ENCODE results near the gene CNGB1. TPM values are rescaled to one million over a fixed set of nuclear protein-coding genes. Genes with fewer than 3 reads are reported as not detected.

Gene CNGB1
- total and polyA plus RNA-seq, 2 of the 13 experiments (the other 11 are each of a cell fraction or from before 2014, with no cell fraction given), result 0.02 to 0.15 TPM

DNA sequence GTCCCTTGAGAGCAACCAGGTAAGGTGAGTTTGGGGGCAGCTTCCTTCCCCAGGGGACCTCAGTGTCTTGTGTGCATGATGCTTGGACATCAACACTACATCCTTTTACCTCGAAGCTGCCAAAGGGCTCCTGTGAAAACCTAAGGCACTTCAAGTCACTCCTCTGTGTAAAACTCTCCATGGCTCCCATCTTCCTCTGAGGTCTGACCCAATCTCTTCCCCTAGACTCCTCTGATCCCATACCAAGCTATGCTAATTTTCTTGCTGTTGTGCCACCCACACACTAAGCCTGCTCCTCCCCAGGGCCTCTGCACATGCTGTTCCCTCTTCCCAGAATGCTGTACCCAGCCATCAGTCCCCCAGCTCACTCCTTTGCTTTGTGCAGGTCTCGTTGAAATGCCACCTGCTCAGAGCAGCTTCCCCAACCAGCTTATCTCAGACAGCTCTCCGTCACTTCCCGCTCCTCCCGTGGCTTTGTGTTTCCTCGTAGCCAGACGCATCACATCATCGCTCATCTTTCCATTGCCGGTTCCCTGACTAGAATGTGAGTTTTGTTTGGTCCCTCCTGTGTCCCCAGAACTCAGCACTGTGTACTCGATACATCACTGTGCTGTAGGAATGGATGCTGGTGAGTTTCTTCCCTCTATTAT lies 78.4 kb downstream of the CNGB1 start (continued):
- 0 out of 2 replicates have a peak, but pooled peaks have one; percentile 13 for TF ChIP-seq PHF21A (CRISPR knock-in tag; IDR thresholded peaks at IDR 0.05)
- TF ChIP-seq ZNF230 (CRISPR knock-in tag; IDR thresholded peaks at IDR 0.05), result 0 out of 2 replicates have a peak, but pooled peaks have one; percentile 39
- TF ChIP-seq, protein P1, sequence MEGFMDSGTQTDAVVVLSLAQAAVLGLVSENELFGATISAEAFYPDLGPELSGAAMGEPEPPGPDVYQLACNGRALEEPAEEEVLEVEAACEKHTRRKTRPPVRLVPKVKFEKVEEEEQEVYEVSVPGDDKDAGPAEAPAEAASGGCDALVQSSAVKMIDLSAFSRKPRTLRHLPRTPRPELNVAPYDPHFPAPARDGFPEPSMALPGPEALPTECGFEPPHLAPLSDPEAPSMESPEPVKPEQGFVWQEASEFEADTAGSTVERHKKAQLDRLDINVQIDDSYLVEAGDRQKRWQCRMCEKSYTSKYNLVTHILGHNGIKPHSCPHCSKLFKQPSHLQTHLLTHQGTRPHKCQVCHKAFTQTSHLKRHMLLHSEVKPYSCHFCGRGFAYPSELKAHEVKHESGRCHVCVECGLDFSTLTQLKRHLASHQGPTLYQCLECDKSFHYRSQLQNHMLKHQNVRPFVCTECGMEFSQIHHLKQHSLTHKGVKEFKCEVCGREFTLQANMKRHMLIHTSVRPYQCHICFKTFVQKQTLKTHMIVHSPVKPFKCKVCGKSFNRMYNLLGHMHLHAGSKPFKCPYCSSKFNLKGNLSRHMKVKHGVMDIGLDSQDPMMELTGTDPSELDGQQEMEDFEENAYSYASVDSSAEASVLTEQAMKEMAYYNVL (CRISPR knock-in tag; IDR thresholded peaks at IDR 0.05; ENCODE audit: borderline replicate concordance), result 0 out of 2 replicates have a peak, but pooled peaks have one; percentile 21
- TF ChIP-seq, protein P2, sequence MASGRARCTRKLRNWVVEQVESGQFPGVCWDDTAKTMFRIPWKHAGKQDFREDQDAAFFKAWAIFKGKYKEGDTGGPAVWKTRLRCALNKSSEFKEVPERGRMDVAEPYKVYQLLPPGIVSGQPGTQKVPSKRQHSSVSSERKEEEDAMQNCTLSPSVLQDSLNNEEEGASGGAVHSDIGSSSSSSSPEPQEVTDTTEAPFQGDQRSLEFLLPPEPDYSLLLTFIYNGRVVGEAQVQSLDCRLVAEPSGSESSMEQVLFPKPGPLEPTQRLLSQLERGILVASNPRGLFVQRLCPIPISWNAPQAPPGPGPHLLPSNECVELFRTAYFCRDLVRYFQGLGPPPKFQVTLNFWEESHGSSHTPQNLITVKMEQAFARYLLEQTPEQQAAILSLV (CRISPR knock-in tag; IDR thresholded peaks at IDR 0.05; ENCODE audit: borderline replicate concordance), result 0 out of 2 replicates have a peak, but pooled peaks have one; percentile 48
- no peak for TF ChIP-seq SMARCC2 (IDR thresholded peaks at IDR 0.05)
- TF ChIP-seq ZSCAN31 (CRISPR knock-in tag; IDR thresholded peaks at IDR 0.05; ENCODE audit: low read depth), result peak; percentile 66; the same call in 1 of the 2 replicates
- TF ChIP-seq, protein P3, sequence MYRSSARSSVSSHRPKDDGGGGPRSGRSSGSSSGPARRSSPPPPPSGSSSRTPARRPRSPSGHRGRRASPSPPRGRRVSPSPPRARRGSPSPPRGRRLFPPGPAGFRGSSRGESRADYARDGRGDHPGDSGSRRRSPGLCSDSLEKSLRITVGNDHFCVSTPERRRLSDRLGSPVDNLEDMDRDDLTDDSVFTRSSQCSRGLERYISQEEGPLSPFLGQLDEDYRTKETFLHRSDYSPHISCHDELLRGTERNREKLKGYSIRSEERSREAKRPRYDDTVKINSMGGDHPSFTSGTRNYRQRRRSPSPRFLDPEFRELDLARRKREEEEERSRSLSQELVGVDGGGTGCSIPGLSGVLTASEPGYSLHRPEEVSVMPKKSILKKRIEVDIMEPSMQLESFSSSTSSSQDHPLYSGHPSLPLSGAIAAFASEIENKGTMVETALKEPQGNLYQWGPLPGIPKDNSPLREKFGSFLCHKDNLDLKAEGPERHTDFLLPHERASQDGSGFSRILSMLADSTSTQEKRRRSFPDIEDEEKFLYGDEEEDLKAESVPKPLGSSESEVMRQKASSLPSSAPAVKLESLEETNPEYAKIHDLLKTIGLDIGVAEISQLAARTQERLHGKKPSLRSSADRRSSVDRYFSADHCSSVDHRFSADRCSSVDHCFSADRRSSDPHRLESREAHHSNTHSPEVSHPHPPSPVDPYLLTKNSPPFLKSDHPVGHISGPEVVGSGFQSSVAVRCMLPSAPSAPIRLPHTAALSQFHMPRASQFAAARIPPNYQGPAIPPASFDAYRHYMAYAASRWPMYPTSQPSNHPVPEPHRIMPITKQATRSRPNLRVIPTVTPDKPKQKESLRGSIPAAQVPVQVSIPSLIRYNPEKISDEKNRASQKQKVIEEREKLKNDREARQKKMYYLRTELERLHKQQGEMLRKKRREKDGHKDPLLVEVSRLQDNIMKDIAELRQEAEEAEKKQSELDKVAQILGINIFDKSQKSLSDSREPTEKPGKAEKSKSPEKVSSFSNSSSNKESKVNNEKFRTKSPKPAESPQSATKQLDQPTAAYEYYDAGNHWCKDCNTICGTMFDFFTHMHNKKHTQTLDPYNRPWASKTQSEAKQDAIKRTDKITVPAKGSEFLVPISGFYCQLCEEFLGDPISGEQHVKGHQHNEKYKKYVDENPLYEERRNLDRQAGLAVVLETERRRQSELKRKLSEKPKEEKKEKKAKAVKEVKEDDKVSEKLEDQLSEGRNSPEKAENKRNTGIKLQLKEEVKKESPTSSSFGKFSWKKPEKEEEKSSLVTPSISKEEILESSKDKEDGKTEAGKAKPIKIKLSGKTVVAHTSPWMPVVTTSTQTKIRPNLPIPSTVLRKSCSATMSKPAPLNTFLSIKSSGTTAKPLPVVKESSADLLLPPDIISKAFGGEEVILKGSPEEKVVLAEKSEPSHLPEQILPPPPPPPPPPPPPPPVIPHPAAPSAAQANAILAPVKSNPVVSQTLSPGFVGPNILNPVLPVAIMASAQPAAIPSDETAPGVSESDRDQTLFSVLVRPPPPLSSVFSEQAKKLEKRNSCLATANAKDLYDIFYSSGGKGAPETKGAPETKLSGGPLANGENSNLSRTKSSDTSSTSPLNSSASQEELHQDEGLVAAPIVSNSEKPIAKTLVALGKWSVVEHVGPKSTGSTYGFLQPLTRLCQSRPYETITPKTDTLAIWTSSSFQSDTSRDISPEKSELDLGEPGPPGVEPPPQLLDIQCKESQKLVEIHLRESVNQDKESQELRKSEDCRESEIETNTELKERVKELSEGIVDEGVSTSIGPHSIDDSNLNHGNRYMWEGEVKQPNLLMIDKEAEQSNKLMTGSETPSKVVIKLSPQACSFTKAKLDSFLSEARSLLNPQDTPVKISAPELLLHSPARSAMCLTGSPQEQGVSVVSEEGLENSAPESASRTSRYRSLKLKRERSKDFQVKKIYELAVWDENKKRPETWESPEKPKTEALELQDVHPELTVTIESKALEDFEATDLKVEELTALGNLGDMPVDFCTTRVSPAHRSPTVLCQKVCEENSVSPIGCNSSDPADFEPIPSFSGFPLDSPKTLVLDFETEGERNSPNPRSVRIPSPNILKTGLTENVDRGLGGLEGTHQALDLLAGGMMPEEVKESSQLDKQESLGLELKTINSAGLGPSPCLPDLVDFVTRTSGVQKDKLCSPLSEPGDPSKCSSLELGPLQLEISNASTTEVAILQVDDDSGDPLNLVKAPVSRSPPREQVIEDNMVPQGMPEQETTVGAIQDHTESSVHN (CRISPR knock-in tag; IDR thresholded peaks at IDR 0.05), result no peak
- TF ChIP-seq ESRRA (CRISPR knock-in tag; IDR thresholded peaks at IDR 0.05; ENCODE audit: low read depth), result no peak
- TF ChIP-seq ZNF350 (CRISPR knock-in tag; IDR thresholded peaks at IDR 0.05; ENCODE audit: borderline replicate concordance, low read depth), result 0 out of 2 replicates have a peak, but pooled peaks have one; percentile 42
- TF ChIP-seq ZNF768 (CRISPR knock-in tag; IDR thresholded peaks at IDR 0.05), result peak; percentile 48; the same call in 1 of the 2 replicates
- TF ChIP-seq KDM2A (CRISPR knock-in tag; IDR thresholded peaks at IDR 0.05; ENCODE audit: borderline replicate concordance, low read depth), result peak; percentile 66
- TF ChIP-seq, protein P4, sequence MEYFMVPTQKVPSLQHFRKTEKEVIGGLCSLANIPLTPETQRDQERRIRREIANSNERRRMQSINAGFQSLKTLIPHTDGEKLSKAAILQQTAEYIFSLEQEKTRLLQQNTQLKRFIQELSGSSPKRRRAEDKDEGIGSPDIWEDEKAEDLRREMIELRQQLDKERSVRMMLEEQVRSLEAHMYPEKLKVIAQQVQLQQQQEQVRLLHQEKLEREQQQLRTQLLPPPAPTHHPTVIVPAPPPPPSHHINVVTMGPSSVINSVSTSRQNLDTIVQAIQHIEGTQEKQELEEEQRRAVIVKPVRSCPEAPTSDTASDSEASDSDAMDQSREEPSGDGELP (IDR thresholded peaks at IDR 0.05; ENCODE audit: borderline replicate concordance, low read depth), result peak; percentile 51; the same call in 1 of the 2 replicates
- peak; percentile 46; the same call in 1 of the 2 replicates for TF ChIP-seq ZNF556 (CRISPR knock-in tag; IDR thresholded peaks at IDR 0.05; ENCODE audit: borderline replicate concordance)
- 0 out of 2 replicates have a peak, but pooled peaks have one; percentile 56 for TF ChIP-seq BRCA1 (CRISPR knock-in tag; IDR thresholded peaks at IDR 0.05)
- no peak for TF ChIP-seq XRCC5 (optimal IDR thresholded peaks at IDR 0.05; ENCODE audit: low read length)
- peak; percentile 31; the same call in 1 of the 2 replicates for TF ChIP-seq DMAP1 (CRISPR knock-in tag; IDR thresholded peaks at IDR 0.05)

All from HepG2 (cell line).